Activated CD8-positive, alpha-beta memory T cell treated with anti-CD3 and anti-CD28 coated beads for 24 hours (primary cell): Measurements from ENCODE around the gene CPNE4.
"Not testable (repeated sequence)": the region's sequence is repeated elsewhere in the genome, so short reads cannot be mapped to it uniquely, and the experiment has no call there.

Source experiments
- DNase-seq: peaks from one replicate; pipeline ENCODE4 v3.0.0-alpha.2; 2020

The CPNE4 gene

GRCh38 chr3:132016061-132017041, 18.5 kb downstream of the CPNE4 start:
- no peak for DNase-seq

- no peak for DNase-seq
These were observed 20.7 kb downstream of the CPNE4 start for GRCh38 chr3:132014105-132014504.

GRCh38 chr3:132009241-132009640, 25.6 kb downstream of the CPNE4 start:
- DNase-seq: no peak

DNA sequence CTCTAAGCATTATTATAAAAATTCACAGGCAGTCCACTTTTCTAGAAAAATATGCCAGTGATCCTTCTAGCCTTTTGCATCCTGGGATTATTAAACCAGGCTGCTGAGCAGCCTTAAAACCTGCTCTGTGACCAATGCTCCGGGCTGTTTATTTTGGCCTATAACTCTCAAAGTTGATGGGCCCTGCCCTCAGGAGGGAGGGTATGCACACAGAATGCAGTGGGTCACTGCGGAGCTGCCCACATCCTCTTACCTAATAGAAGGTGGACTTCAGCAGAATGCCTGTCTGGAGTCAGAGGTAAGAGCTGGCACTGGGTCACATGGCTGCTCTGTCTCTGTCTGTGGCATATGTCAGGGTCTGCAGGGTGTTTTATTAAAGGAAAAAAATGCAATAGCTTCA, 26.0 kb downstream of the CPNE4 start:
- DNase-seq: no peak

DNA sequence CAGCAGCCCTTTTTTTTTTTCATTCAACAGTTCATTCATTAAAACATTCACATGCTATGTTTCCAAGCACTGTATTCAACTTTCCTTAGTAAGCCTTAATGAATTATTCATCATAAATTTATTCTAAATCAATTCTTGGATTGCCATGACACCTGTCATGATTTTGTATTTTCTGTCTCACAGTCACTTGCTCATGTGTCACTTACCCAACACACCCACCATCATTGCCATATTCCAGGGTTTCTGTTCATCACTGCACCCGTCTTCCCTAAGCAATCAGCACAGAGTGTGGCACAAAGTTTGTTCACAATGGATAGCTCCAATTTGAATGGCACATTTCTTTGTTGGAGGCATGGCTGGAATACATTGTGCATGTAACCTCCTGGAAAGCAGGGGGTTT, 27.2 kb downstream of the CPNE4 start:
- DNase-seq: no peak

GRCh38 chr3:132006605-132007204, 28.1 kb downstream of the CPNE4 start:
- no peak for DNase-seq

DNA sequence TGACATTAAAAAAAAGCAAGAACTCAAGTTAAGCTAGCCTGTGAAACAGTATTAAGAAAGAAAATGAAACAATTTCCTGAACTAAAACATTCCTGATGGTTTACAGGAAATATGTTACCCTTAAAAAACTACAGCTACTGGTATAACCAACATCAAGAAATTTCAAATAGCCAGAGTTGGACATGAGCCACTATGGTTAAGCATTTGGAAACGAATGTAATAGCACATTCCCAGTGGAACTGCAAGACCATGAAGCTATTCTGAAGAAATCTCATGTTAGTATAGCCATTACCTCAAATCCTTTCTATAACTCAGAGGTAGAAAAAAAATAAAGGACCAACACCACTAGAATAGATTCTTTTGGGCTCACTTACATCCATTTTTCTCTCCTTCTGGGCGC, 30.2 kb downstream of the CPNE4 start:
- DNase-seq: no peak

- no peak for DNase-seq
These were observed 31.1 kb downstream of the CPNE4 start for GRCh38 chr3:132003685-132004084.

- DNase-seq: no peak
These were observed 32.8 kb downstream of the CPNE4 start for GRCh38 chr3:132001999-132002398.

DNA sequence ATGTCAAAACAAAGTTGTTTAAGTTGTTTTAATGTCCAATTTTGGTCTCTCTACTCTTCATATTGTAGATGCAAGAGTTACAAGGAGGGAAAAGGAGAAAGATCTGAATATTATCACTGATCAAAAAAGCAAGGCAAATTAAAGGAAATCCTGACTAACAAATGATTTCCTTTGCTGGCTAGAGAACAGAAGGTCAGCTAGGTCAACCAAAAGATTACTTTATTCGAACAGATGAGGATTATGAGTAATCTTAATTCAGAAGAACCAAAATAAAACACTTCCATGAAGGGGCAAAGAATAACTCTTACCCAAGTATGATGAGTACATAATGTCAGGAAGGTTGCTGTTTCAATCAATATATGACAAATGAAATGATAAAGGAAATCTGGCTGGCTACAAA, 33.8 kb downstream of the CPNE4 start:
- no peak for DNase-seq

DNA sequence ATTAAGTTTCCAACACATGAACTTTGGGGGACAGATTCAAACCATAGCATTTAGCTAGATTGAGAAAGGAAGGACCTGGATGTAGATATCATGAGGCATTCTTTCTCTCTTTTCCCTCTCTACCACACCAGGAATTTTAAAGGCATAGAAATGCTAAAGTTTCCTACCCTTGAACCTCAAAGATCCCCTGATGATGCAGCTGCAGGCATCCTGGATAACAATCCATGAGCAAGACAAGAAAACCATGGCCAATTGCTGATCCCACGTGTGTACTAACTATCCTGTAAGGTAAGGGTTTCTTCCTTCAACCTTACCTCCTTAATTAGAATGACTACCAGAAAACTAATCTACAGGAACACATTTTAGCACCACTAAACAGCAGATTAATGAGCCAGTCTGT, 36.8 kb downstream of the CPNE4 start:
- no peak for DNase-seq

GRCh38 chr3:131995891-131996290, 38.9 kb downstream of the CPNE4 start:
- no peak for DNase-seq

DNA sequence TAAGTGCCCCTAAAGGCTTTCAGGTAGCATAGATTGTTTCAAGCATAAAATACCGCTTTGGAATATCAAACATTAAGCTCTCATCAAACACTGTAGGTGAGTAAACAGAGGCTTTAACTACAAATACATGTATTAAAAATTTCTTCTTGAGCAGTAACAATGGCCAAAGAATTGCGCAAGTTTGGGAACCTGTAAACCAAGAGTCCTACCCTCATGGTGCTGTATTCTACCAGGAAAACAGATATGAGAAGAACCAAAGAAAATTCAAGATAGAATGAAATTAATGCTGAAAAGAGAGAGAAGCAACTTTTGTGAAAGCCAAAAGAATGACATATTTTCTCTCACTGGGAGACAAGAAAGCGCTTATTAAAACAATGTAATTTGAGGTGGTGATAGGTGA, 45.5 kb downstream of the CPNE4 start:
- no peak for DNase-seq

GRCh38 chr3:131988209-131988608, 46.6 kb downstream of the CPNE4 start:
- no peak for DNase-seq

GRCh38 chr3:131983689-131984088, 51.1 kb downstream of the CPNE4 start:
- no peak for DNase-seq

DNA sequence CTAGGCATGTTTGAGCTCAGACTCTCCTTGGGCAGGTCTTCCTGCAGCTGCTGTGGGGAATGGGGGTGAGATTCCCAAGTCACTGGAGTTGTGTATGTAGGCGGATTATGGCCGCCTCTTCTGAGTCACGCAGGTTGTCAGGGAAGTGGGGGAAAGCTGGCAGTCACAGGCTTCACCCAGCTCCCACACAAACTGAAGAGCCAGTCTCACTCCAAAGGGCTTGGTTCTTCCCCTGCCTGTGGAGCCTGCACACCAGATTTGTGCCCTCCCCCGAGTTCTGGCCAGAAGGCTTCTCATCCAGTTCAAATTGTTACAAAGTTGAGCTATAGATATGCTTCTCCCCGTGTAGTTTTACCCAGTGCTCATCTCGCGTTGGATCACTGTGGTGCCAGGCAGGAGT, 53.5 kb downstream of the CPNE4 start:
- DNase-seq: no peak

DNA sequence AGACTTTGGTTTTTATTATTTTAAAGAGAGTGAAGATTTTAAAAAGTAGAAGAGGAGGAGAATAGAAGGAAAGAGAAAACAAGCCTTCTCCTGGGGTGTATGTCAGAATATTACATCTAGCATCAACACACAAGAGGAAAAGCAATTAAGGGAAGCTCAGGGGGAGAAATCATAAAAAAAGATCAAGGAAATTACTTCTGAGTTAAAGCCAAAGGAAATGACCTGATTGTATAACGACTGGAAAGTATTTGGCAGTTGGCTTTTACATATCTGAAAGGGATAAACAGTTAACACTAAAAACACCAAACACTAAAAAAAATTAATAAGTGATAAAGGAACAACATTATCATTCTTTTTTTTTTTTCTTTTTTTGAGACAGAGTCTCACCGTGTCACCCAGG, 58.4 kb downstream of the CPNE4 start:
- no peak for DNase-seq

- DNase-seq: no peak
These were observed 59.8 kb downstream of the CPNE4 start for GRCh38 chr3:131975047-131975446.

DNA sequence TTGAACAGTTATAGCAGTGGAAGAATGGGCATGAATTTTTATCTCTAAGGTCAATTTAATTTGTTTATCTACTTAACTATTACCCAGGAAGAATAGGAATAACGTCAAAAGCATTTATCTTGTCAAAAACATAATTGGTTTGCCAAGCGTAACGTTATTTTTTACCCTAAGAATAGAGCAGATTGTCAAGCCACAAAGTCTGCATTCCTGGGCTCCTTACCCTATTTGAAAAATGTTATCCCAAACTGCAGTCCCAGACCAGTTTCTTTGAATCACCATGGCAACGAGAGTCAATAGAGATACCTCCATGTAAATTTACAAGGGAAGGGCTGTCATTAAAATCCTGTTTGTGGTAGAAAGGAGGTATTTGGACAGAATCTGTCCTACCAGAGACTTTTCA, 61.1 kb downstream of the CPNE4 start:
- DNase-seq: no peak

DNA sequence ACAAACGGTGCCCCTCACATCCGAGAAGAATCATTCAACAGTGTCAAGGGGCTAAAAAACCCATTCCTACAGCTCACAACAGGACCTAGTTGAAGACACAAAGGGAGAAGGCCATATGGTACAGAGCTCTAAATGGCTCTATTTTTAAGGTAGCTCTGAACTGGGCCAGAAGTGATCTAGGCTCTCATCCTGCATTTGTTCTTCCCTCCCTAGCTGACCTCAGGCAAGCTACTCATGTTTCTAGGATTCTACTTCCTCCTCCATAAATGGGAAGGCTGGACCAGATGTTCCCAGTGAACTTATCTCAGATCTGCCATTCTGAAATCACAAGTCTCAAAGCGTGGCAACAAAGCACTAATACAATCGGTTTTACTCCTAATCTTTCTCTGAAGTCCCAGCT, 62.3 kb downstream of the CPNE4 start:
- no peak for DNase-seq

- no peak for DNase-seq
These were observed 62.7 kb downstream of the CPNE4 start for GRCh38 chr3:131972091-131972490.

- not testable (repeated sequence) for DNase-seq
These were observed 71.4 kb downstream of the CPNE4 start for GRCh38 chr3:131963442-131963841.

- DNase-seq: no peak
These were observed 71.8 kb downstream of the CPNE4 start for GRCh38 chr3:131962982-131963381.

DNA sequence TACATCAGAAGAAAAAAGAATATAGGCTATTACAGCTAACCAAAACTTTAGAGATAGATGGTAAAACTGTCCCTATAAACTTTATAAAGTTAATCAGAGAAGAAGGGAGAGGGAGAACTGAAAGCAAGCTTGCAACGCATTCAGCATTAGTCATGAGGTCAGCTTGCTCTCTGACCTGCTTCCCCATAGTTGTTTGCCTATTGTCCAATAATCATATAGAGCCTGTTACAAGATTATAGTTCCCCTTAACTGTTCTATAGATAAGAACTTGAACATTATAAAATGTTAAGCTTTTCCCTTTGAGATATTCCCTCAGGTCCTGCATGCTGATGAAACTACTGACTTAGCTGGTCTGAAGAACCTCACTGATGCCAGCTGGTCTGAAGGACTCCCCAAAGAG, 74.5 kb downstream of the CPNE4 start:
- DNase-seq: no peak

- DNase-seq: no peak
These were observed 76.8 kb downstream of the CPNE4 start for GRCh38 chr3:131957980-131958379.
